Occipital lobe (tissue), 3 donors: Measurements from ENCODE around the gene P3R3URF. TPM values are rescaled to one million over a fixed set of nuclear protein-coding genes. Genes with fewer than 3 reads are reported as not detected.

Experiments used
- DNase-seq: peaks from one replicate; lab custom pipeline; 2025; lab: John Stamatoyannopoulos, UW
- small RNA-seq: library from RNA; depleted of rRNA; stranded (forward); fragments of <200 nt; gene quantifications from one replicate; pipeline ENCODE3, GENCODE V24; 2014
- total RNA-seq: library from RNA; depleted of rRNA; stranded (reverse); fragments of >200 nt; gene quantifications from one replicate; pipeline ENCODE4 v1.2.3, GENCODE V29; 2014

P3R3URF gene
- total RNA-seq, 1 donor from 2014 or later, result not detected

DNA sequence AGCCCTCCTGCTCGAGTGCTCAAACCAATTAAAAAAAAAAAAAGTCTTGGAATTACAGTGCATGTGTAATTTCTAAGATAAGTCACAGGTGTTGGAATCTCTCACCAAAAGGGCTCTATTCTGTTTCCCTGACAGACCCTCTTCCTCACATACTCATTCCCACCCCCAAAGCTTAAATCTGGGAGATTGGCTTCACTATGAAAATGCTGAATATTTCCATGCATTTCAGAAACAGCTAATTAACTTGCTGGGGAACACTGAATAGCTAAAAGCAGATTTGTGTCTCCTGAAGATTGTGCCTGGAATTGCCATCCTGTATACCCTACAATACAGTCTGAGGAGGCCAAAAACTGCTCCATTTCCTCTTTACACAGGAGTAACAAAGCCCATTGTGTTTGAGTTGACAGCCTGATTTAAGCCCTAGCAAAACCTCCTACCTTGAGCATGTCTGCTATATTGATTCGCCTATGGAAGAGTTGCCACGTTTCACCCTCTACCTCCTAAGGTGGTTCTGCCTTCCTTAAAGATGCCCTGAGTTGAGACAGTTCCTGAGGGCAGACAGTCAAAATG is 42.4 kb downstream of the P3R3URF start:
- DNase-seq, result no peak

DNA sequence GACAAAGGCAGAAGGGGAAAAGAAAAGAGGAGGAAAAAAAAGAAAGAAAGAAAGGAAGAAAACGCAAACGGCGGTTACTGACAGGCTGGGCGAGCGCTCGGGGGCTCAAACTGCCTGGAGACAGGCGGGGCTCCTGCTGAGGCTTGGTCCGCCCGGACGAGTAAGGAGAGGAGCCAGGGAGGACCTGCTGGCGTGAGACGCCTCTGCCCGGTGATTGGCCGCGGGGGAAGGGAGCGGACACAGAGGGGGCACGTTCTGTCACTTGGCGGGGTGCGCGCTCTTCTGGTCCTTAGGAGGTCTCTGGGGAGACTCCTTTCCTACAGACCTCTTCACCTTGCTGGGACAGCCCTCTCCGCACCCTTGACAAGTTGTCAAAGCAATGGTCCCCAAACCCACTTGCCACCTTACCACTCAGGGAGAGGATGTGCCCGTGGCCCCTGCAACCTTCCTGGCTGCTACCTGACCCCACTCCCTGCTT is 43.1 kb downstream of the P3R3URF start:
- DNase-seq, result no peak

DNA sequence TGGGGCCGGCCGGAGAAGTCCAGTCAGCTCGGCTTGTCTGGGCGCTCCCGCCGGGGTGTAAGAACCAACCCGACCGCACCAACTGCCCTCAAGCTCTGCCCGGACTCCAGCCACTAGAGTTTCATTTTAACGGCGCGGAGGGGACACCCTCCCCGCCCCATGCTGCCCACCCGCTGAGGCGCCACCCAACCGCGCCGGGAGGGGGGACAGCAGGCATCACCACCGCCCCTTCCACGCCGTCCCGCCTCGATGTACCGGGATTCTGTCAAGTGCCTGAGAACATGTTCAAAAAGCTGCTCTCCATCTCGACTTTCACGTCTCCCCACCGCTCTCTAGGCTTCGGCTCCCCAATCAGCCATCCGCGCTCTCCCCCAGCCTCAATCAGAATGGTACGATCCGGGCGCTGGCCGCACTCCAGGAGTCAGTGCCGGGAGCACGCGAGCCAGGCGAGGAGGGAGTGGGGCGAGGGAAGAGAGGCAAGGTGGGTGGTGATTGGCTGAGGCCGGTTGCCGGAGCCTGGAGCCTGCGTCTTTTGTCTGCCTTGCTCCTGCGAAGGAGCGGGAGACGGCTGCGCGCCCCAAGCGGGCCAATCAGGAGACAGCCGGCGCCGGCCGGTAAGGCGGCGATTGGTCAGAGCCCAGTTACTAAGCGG is 43.6 kb downstream of the P3R3URF start, which contains the start of gene PIK3R3:
Gene PIK3R3, minus strand, starts transcription at position 101 of the 652 bp plus-strand sequence. CDS start 677 bp downstream, outside the sequence.
- DNase-seq, result peak; percentile 98

DNA sequence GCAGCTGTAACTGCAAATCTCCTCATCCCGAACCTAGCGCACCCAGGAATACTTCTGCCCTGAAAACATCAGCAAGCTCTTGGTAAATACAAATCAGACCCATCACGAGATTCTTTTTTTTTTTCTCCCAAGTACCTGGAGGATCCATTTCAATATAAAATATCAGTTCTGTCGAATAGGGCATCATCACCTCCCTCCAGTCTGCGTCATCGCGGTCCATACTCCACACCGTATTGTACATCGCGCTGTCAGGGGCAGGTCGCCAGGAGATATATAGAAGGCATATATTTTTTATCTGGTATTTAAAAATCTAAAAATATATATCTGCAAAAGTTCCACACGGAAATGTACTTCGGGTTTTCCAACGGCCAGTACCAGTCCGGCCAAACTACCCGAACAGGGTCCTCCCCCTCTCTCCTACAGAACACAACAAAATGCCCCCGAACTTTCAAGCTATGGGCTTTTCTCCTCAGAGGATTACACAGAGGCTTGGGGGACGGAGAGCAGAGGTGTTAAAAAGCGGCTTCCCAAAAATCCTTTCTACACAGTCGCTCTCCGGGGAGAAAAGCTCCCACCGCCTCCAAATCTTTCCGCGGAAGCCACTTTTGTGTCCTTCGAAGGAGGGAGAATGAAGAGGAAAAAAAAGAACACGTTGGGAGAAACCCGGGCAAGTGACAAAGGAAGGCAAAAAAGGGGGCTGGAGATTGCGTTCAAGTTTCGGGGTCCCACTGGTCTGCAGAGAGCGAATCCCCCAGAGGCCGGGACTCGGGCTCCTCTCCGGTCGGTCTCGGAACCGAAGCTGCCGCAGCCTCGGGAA is 44.4 kb downstream of the P3R3URF start:
- DNase-seq, result no peak

DNA sequence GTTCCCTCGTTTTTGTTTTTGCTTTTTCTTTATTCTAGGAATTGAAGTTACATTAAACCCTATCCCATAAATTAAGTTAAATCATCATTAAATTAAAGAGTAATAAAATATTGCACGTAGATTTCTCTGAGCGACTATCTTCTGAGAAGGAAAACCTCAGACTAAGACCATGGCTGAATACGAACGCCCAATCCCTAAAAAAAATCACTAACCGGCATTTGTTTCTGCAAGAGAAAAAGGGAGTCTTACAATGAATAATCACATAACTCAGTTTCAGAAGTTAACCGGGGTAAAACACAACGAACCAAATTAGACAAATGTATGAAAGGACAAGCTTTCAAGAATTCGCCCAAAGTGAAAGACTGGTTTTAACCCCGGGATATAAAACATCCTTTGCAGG is 45.2 kb downstream of the P3R3URF start:
- no peak for DNase-seq

DNA sequence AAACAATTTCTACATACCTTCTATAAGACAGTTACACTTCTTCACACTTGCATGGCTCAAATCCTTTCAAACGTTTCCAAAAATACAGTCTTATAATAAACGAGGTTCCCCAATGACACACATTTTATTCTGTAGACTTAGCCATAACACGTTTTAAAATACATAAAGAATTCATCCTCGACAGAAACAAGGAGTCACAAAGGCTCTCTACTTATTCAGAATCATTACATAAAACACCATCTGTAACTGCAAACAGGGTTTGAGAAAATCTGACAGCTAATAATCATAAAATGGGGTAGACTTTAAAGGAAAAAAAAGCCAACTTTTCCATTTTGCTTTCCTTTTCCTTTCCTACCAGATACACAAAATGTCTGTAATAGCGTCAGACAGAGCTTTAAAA is 45.7 kb downstream of the P3R3URF start:
- DNase-seq, result no peak

DNA sequence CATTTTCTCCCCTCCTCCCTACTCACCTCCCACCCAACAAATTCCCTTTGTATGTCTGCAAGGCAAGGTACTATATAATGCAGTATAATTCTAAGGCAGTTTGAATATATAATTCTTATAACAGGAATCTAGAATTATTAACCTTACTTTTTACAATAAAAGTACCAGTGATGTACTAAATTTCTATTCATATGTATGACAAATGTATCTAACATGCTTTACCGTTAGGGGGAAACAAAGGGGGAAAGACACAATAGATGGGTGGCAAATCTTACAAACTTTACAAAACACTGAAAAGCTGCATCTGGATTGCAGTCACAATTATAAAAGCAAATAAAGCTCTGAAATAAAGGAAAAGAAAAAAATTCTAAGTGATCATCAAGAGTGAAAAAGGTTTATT is 46.2 kb downstream of the P3R3URF start:
- no peak for DNase-seq

DNA sequence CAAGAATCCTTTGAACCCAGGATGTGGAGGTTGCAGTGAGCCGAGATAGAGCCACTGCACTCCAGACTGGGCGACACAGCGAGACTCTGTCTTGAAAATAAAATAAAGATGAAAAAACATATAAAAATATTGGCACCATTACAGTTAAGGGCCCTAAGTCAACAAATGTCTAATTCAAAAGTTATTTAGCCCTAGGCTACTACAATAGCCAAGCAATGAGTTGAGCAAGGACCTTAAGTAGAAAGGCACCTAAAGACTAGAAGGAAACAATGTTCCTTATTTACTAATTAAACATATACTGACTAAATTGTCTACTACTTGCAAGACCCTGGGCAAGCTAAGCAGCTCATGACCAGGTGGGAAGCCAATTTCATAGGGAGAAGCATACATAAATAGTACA is 47.9 kb downstream of the P3R3URF start:
- DNase-seq, result no peak

Small RNA genes lying within 50 kb of the gene (small RNA-seq; reads per million reads assigned to genes)
- gene AL672043.1, result not detected

Other genes with a start within 250 kb of the P3R3URF start
- gene PIK3R3, start 43.9 kb downstream of the P3R3URF start, total RNA-seq, result 25.3 TPM
- 0.31 TPM for gene TSPAN1, start 1.4 kb downstream of the P3R3URF start, total RNA-seq
- 33.4 TPM for gene POMGNT1, start 21.9 kb upstream of the P3R3URF start, total RNA-seq
- gene LURAP1, start 26.8 kb upstream of the P3R3URF start, total RNA-seq, result 5.5 TPM
- gene RAD54L, start 71.3 kb upstream of the P3R3URF start, total RNA-seq, result 1.1 TPM
- 50.8 TPM for gene LRRC41, start 127.1 kb upstream of the P3R3URF start, total RNA-seq
- gene UQCRH, start 127.2 kb upstream of the P3R3URF start, total RNA-seq, result 219 TPM
- gene NSUN4, start 164.3 kb upstream of the P3R3URF start, total RNA-seq, result 7.2 TPM
- 22.5 TPM for gene FAAH, start 217.8 kb upstream of the P3R3URF start, total RNA-seq